GM23248 (cell line): ENCODE measurements around the gene ABCA8.
"Not testable (repeated sequence)": the region's sequence is repeated elsewhere in the genome, so short reads cannot be mapped to it uniquely, and the experiment has no call there.

Experiments
- EZH2 ChIP-seq: fragments of 200-600 bp; sonication (generic); IDR thresholded peaks from 2 replicates; pipeline ENCODE4 v1.6.1; 2018; ENCODE audit warnings: antibody characterized with exemption, mild to moderate bottlenecking; ENCODE audit not compliant: insufficient read depth, poor library complexity, severe bottlenecking
- EZH2phosphoT487 ChIP-seq: fragments of 200-600 bp; sonication (generic); IDR thresholded peaks from 2 replicates; pipeline ENCODE4 v1.6.1; 2018; ENCODE audit warnings: antibody characterized with exemption, moderate library complexity, mild to moderate bottlenecking, low read depth; ENCODE audit not compliant: insufficient read depth

DNA sequence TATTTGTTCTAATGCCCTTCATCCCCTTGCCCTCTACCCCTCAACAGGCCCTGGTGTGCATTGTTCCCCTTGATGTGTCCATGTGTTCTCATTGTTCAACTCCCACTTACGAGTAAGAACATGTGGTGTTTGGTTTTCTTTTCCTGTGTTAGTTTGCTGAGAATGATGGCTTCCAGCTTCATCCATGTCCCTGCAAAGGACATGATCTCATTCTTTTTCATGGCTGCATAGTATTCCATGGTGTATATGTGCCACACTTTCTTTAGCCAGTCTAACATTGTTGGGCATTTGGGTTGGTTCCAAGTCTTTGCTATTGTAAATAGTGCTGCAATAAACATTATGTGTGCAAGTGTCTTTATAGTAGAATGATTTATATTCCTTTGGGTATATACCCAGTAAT is 7.3 kb downstream of the ABCA8 start:
- not testable (repeated sequence) for TF ChIP-seq EZH2, EZH2phosphoT487
